ENCODE measurements around the gene ITCH. TPM values are rescaled to one million over a fixed set of nuclear protein-coding genes. Genes with fewer than 3 reads are reported as not detected.

Gene ITCH
- total RNA-seq, 1 experiment from 2014 or later: 78.8 TPM

GRCh38 chr20:34389954-34390555, 27.0 kb downstream of the ITCH start:
- intact Hi-C loops (cut with micrococcal nuclease): loop anchor here (2.0 kb wide), 1 partner anchor 75 kb away; no protein-coding TSS in a partner anchor
- Histone ChIP-seq H3K79me2 (ENCODE audit: insufficient read depth, low read length) (peaks cover 94% of the 10 kb centered on the region), H3K4me1 (ENCODE audit: control insufficient read depth in 1 of 2, insufficient read depth in 2 of 2, low read length in 2 of 2) (peaks cover 65 to 81% of the 10 kb centered on the region in 2 experiments), H3K27me3 (ENCODE audit: insufficient read depth, low read length) (no peaks in the 10 kb centered on the region), H3K9me3 (ENCODE audit: control insufficient read depth in 1 of 2, insufficient read depth in 1 of 2, low read depth in 1 of 2, low read length in 2 of 2) (no peaks in the 10 kb centered on the region), H3K36me3 (ENCODE audit: control insufficient read depth in 1 of 2, insufficient read depth in 2 of 2, low read length in 2 of 2) (peaks cover 4 to 22% of the 10 kb centered on the region in 2 experiments; a peak in 2 of 4 replicates), H2AFZ (ENCODE audit: low read depth, low read length, poor library complexity, severe bottlenecking) (no peak overlapping the region), H4K20me1 (ENCODE audit: insufficient read depth) (peaks cover 10% of the 10 kb centered on the region; the same call in 1 of the 2 replicates), H3K4me2 (ENCODE audit: low read length) (peak overlapping the region; percentile 84), H3K9me2 (ENCODE audit: insufficient read depth) (no peaks in the 10 kb centered on the region), H3K4me3 (replicated peaks in 1 of 2; ENCODE audit: low read depth in 1 of 2, low read length in 2 of 2) (peak overlapping the region in 1 of 2 experiments; percentile 49; a peak in 2 of 4 replicates), H3K9ac (ENCODE audit: low read length) (peak overlapping the region; percentile 58), H3K27ac (ENCODE audit: low read depth, low read length) (peak overlapping the region; percentile 83)
- DNase-seq (ENCODE audit: low read depth, low spot score): no peak
- RAD21 ChIA-PET (ENCODE audit: low non-redundant PET in 1 of 2, low total read pairs in 2 of 2, uncharacterized antibody in 2 of 2, unreplicated experiment in 2 of 2): interaction anchor here (0.9 to 1.3 kb wide), 3 partner anchors 27 to 77 kb away, joined by 3 to 6 read pairs (median 4); partner anchors contain the start of gene ITCH (in 1 of the 2)
- CTCF ChIA-PET: interaction anchor here (1.5 kb wide), 1 partner anchor 77 kb away, joined by 8 read pairs; no protein-coding TSS in a partner anchor
- TF ChIP-seq SRF (IDR thresholded peaks at IDR 0.05; ENCODE audit: low read depth): 0 out of 2 replicates have a peak, but pooled peaks have one; percentile 5
- TF ChIP-seq ZNF274 (IDR thresholded peaks at IDR 0.05; ENCODE audit: low read depth, low read length): no peak
- TSS peak; percentile 80 for BruUV-seq (replicated peaks)
- POLR2A ChIA-PET: interaction anchor here (0.6 to 1.7 kb wide), 2 partner anchors 27 to 42 kb away, joined by 3 to 9 read pairs; partner anchors contain the start of gene ITCH
- ATAC-seq: no peak

- intact Hi-C loops (cut with micrococcal nuclease): no loop called here
- peak; percentile 46; the same call in 1 of the 2 replicates for ATAC-seq
Measured at GRCh38 chr20:34396408-34396807, 33.3 kb downstream of the ITCH start.

More at GRCh38 chr20:34396408-34396807, 33.3 kb downstream of the ITCH start:
- TF ChIP-seq ELF1 (IDR thresholded peaks at IDR 0.05; ENCODE audit: borderline replicate concordance, low read depth) (no peak), RAD21 (IDR thresholded peaks at IDR 0.05; ENCODE audit: low read depth) (no peak), FOSL1 (IDR thresholded peaks at IDR 0.05; ENCODE audit: low read depth) (no peak), EGR1 (IDR thresholded peaks at IDR 0.05; ENCODE audit: low read depth) (no peak), SP1 (IDR thresholded peaks at IDR 0.05; ENCODE audit: low read depth) (no peak), YY1 (IDR thresholded peaks at IDR 0.05; ENCODE audit: extremely low read depth, insufficient replicate concordance, low read depth, low read length) (no peak), TCF7L2 (IDR thresholded peaks at IDR 0.05; ENCODE audit: borderline replicate concordance, extremely low read depth, insufficient read depth, insufficient read length) (no peak)
- no peak for DNase-seq (ENCODE audit: low read depth, low spot score)
- no peak overlapping the region for H3K4me3 ChIP-seq (replicated peaks in 1 of 2; ENCODE audit: low read depth in 1 of 2, low read length in 2 of 2)
- H2AFZ ChIP-seq (ENCODE audit: low read depth, low read length, poor library complexity, severe bottlenecking): no peak overlapping the region
- H3K9me3 ChIP-seq (ENCODE audit: control insufficient read depth in 1 of 2, insufficient read depth in 1 of 2, low read depth in 1 of 2, low read length in 2 of 2): no peaks in the 10 kb centered on the region
- RAD21 ChIA-PET (ENCODE audit: low non-redundant PET in 1 of 2, low total read pairs in 2 of 2, uncharacterized antibody in 2 of 2, unreplicated experiment in 2 of 2): interaction anchor here in 1 of 2 experiments (0.7 kb wide), 1 partner anchor 303 kb away, joined by 4 read pairs; no protein-coding TSS in a partner anchor
- no peak overlapping the region for H3K9ac ChIP-seq (ENCODE audit: low read length)
- no TSS peak for BruUV-seq (replicated peaks)
- 0 out of 2 replicates have a peak, but pooled peaks cover 6% of the 10 kb centered on the region for H4K20me1 ChIP-seq (ENCODE audit: insufficient read depth)
- peaks cover 32 to 76% of the 10 kb centered on the region in 2 experiments for H3K4me1 ChIP-seq (ENCODE audit: control insufficient read depth in 1 of 2, insufficient read depth in 2 of 2, low read length in 2 of 2)
- H3K27ac ChIP-seq (ENCODE audit: low read depth, low read length): no peak overlapping the region
- no peaks in the 10 kb centered on the region for H3K27me3 ChIP-seq (ENCODE audit: insufficient read depth, low read length)
- peaks cover 98% of the 10 kb centered on the region for H3K79me2 ChIP-seq (ENCODE audit: insufficient read depth, low read length)
- peaks cover 4 to 26% of the 10 kb centered on the region in 2 experiments; a peak in 2 of 4 replicates for H3K36me3 ChIP-seq (ENCODE audit: control insufficient read depth in 1 of 2, insufficient read depth in 2 of 2, low read length in 2 of 2)
- CTCF ChIA-PET: no interaction called here
- no peaks in the 10 kb centered on the region for H3K9me2 ChIP-seq (ENCODE audit: insufficient read depth)
- no peak overlapping the region for H3K4me2 ChIP-seq (ENCODE audit: low read length)
- POLR2A ChIA-PET: no interaction called here
